NCI-H526 treated with DMSO at 0.1 percent for 48 hours (cell line): ENCODE data around the gene BTBD2.

Experiments used
- DNase-seq: peaks from one replicate; lab custom pipeline; 2025; lab: John Stamatoyannopoulos, UW

The BTBD2 gene

DNA sequence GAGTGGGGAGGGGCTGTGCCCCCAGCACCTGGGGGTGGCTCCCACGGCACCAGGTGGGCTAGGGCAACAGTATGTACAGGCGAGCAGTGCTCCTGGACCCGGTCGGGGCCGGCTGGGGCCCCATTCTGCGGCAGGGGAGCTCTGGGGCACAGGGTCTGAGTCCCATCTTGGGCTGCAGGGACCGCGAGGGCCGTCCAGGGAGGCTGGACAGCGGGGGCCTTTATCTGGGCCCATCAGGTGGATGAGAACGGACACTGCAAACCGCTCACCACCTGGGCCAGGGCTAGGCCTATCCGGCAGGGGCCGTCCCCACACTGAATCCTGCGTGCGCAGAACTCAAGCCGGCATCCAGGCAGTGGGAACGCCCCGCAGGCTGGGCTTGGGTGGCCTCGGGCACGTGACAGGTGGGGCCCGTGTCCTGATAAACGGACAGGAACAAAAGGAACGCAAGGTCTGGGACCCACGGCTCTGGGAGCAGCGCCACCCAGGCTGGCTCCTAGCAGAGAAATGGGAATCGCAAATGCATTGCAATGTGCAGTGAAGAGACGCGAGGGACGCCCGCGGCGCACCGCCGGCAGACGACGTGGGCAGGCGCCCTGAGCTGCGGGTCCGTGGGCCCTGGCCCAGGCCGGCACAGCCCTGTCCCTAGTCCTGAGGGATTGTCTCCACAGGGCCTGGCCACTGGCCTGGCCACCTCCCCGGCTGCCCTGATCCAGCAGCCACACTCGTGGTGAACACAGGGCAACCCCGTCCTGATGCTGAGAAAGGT lies 29.7 kb downstream of the BTBD2 start:
- DNase-seq, result no peak

GRCh38 chr19:1984357-1984756 lies 31.2 kb downstream of the BTBD2 start:
- no peak for DNase-seq

GRCh38 chr19:1981253-1981652 lies 34.3 kb downstream of the BTBD2 start:
- DNase-seq, result no peak

- no peak for DNase-seq
Measured at GRCh38 chr19:1980809-1981181, 34.7 kb downstream of the BTBD2 start.

GRCh38 chr19:1980091-1980808 lies 35.3 kb downstream of the BTBD2 start:
- DNase-seq, result no peak

DNA sequence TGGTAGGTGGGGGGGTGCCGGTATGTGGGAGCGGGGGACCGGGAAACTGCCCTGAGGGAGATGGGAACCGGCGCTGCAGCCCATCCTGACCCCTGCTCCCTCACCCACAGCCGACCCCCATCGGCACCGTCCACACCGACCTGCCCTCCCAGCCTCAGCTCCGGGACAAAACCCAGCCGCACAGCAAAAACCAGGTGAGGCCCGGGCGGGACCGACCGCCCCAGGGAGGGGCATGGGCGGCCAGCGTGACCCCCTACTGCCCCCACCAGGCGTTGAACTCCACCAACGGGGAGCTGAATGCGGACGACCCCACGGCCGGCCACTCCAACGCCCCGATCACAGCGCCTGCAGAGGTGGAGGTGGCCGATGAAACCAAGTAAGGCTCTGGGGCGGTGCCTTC lies 35.9 kb downstream of the BTBD2 start:
- no peak for DNase-seq

- DNase-seq, result no peak
Measured at GRCh38 chr19:1979017-1979416, 36.5 kb downstream of the BTBD2 start.

- DNase-seq, result no peak
Measured at GRCh38 chr19:1978346-1978894, 37.1 kb downstream of the BTBD2 start.

GRCh38 chr19:1977120-1977519 lies 38.4 kb downstream of the BTBD2 start:
- no peak for DNase-seq

GRCh38 chr19:1975162-1975480 lies 40.4 kb downstream of the BTBD2 start:
- DNase-seq, result no peak

- no peak for DNase-seq
Measured at GRCh38 chr19:1974381-1975161, 40.9 kb downstream of the BTBD2 start.

- no peak for DNase-seq
Measured at GRCh38 chr19:1970806-1971502, 44.6 kb downstream of the BTBD2 start.

DNA sequence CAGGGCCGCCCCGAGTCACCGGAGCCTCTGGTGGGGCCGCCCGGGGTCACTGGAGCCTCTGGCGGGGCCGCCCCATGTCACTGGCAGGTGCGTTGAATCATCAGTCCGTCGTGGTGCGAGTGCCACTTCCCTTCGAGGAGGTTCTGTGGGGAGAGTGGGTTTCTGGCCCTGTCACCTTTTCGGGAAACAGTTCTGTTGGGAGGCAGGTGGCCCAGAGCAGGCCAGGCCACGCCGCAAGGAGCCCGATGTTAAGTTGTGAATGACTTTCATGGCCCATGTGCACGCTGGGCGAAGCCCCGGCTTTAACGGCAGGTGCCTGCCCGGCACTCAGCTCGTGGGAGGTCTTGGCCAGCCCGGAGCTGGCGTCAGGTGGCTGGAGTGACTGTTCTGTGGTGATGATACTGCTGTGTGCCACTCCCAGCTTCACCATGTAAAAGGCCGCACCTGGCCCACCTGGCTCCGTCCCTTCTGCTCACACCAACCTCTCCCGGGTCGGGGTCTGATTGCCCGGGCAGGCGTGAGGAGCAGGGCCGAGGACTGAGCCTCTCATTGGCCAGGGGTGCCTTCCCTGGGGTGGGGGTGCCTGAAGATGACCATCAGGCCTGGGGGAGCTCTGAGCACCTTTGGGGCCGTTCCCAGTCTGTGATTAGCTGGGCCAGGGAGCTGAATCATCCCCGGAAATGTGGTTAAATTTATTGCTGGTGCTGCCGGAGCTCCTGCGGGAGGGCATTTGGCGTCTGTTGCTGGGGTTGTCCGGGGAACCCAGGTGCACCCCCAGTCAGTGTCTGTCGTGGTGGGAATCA lies 45.3 kb downstream of the BTBD2 start:
- no peak for DNase-seq

DNA sequence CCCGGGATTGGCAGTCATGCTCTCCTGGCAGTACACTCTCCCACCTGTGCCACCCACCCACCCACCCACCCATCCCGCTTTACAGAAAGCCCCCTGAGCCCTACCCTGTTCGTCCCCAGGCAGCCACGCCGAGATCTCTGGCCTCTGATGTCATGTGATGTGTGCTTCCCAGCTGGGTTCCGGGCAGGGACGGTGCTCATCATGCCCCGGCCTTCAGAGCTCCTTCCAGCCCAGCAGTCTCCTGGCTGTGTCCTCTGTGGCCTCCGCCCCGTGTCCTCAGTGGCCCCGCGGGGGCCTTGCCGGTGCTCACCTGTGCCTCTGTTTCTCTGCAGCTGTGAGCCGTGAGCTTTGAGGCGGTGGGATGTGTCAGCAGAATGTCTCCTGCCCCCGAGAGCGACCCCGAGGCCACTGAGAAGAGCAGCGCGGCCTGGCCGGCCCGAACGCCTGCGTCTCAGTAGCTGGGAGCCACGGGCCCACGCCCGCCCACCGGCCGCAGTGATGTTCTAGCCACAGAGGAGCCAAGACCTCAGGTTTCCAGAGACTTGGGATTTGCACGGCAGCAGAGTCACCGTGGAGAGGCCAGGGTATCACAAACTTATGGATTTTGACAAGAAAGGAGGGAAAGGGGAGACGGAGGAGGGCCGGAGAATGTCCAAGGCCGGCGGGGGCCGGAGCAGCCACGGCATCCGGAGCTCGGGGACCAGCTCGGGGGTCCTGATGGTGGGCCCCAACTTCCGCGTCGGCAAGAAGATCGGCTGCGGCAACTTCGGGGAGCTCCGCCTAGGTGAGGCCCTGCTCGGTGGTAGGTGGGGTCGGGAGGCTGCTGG lies 46.1 kb downstream of the BTBD2 start:
- no peak for DNase-seq

GRCh38 chr19:1968279-1969175 lies 47.0 kb downstream of the BTBD2 start:
- DNase-seq, result no peak

DNA sequence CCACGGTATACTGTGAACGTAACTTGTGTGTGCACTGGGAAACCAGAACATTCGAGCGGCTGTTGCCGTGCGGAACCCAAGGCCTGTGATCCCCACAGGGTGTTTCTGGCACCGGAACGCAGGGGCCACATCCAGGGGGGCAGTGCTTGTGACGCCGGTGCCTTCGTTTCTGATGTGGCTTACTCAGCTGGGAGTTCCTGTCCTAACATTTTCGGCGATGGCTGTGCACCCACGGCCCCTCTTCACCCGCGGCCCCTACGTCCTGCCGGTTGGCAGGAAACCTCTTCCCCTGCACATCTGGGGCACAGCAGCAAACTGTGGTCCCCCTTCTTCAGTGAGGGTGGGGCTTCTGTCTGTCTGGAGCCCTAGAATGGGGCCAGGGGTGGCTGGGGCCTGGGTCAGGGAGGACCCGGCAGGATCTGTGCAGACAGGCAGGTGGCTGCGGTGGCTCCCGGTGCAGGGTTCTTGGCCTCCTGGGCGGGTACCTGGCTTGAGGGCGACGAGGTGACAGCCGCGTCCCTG lies 48.4 kb downstream of the BTBD2 start:
- no peak for DNase-seq

- no peak for DNase-seq
Measured at GRCh38 chr19:1962674-1963073, 52.8 kb downstream of the BTBD2 start.

DNA sequence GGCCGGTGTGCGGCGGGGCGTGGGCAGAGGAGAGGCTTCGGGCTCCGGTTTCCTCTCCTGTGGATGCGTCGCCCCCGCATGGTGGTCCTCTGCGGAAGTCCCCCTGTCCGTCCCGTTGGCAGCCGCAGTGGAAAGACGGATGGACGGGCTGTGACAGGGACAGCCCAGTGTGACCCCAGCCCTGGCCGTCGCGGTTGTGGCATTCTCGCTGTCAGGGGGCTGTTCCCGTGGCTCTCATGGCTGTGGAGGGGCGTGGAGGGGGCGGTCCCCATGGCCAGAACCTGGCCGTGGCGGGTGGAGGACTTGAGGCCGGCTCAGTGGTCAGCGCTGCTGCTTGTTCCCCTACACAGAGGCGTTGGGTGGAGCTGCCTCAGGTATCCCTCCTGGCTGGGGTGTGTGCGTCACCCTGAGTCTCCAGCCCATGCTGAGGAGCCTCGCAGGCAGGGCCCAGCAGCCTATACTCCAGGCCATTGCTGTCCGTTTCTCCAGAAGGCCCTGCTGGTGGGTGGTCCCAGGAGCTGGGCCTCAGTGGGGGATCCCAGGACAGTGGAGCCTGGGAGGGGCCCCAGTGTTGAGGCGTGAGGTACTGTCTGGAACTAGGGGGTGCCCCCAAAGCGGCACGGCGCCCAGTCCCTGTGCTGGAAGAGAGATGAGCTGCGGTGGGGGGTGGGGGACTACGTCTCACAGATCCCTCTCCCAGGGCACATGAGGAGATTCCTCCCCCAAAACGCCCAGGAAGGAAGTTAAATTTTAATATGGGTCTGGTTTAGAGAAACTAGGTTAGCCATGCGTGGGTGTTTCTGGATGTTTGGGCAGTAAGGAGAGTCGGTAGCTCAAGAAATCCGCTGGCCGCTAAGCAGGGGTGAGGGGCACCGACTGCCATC lies 54.3 kb downstream of the BTBD2 start:
- DNase-seq, result no peak
